Stomach (tissue), 4 donors: ENCODE results near the gene TMEM8B.

Source experiments
- POLR2A ChIP-seq, 4 donors: fragments of 450-650 bp; IDR thresholded peaks; one replicate each; pipeline ENCODE4 v1.6.1; 2016; ENCODE audit warnings: antibody characterized with exemption in 4 of 4, control low read depth in 2 of 4, mild to moderate bottlenecking in 1 of 4, moderate library complexity in 1 of 4
- POLR2AphosphoS5 ChIP-seq, 3 donors: sonication (generic); formaldehyde crosslinking; IDR thresholded peaks; one replicate each; pipeline ENCODE4 v1.6.1; 2016; ENCODE audit warnings: antibody characterized with exemption in 3 of 3
- TF ChIP-seq, protein P1 (sequence below), 7 experiments: fragments of 450-650 bp in 4 of 7; fragments of 200-600 bp in 3 of 7; sonication (generic) in 3 of 7; IDR thresholded peaks; one replicate each; pipeline ENCODE4 v1.5.1; 2016 to 2019; ENCODE audit warnings: antibody characterized with exemption in 7 of 7, control low read depth in 2 of 7, mild to moderate bottlenecking in 1 of 7

DNA sequence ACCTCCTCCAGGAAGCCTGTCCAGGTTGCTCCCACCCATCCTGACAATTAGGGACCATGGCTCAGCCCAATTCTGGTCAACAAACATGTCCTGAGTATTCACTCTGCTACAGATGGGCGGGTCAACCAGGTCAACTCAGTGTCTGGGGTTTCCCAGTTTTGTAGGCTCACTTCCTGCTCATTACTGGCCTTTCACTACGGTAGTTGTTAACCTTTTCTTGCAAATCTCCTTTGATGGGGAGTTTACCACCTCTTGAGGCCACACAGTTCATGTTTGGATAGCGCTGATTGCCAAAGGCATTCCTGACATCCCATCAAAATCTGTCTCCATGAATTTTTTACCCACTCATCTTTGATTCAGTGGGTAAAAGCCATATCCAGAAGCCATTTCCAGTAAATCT lies 13.8 kb downstream of the TMEM8B start:
- TF ChIP-seq POLR2A (IDR thresholded peaks at IDR 0.05) (no peak), POLR2AphosphoS5 (IDR thresholded peaks at IDR 0.05) (no peak)
- TF ChIP-seq, protein P1, sequence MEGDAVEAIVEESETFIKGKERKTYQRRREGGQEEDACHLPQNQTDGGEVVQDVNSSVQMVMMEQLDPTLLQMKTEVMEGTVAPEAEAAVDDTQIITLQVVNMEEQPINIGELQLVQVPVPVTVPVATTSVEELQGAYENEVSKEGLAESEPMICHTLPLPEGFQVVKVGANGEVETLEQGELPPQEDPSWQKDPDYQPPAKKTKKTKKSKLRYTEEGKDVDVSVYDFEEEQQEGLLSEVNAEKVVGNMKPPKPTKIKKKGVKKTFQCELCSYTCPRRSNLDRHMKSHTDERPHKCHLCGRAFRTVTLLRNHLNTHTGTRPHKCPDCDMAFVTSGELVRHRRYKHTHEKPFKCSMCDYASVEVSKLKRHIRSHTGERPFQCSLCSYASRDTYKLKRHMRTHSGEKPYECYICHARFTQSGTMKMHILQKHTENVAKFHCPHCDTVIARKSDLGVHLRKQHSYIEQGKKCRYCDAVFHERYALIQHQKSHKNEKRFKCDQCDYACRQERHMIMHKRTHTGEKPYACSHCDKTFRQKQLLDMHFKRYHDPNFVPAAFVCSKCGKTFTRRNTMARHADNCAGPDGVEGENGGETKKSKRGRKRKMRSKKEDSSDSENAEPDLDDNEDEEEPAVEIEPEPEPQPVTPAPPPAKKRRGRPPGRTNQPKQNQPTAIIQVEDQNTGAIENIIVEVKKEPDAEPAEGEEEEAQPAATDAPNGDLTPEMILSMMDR (IDR thresholded peaks at IDR 0.05), result no peak
